Fibroblast of villous mesenchyme (primary cell): ENCODE results near the gene REC8. TPM values are rescaled to one million over a fixed set of nuclear protein-coding genes. Genes with fewer than 3 reads are reported as not detected.

ENCODE experiments used
- DNase-seq: peaks from one replicate; pipeline ENCODE4 v3.0.0-alpha.2; 2010; ENCODE audit warnings: low read depth
- H3K4me3 ChIP-seq: 2 replicates; pipeline ENCODE4 v1.5.1; 2011; ENCODE audit warnings: low read depth, mild to moderate bottlenecking, low read length
- CTCF ChIP-seq: IDR thresholded peaks from 2 replicates; pipeline ENCODE4 v1.5.1; 2012; ENCODE audit warnings: low read depth, mild to moderate bottlenecking, low read length; ENCODE audit not compliant: insufficient read depth
- total RNA-seq: library from RNA; depleted of rRNA; stranded (reverse); fragments of >200 nt; gene quantifications from 2 replicates; pipeline ENCODE4 v1.2.3, GENCODE V29; 2012

Gene REC8, protein sequence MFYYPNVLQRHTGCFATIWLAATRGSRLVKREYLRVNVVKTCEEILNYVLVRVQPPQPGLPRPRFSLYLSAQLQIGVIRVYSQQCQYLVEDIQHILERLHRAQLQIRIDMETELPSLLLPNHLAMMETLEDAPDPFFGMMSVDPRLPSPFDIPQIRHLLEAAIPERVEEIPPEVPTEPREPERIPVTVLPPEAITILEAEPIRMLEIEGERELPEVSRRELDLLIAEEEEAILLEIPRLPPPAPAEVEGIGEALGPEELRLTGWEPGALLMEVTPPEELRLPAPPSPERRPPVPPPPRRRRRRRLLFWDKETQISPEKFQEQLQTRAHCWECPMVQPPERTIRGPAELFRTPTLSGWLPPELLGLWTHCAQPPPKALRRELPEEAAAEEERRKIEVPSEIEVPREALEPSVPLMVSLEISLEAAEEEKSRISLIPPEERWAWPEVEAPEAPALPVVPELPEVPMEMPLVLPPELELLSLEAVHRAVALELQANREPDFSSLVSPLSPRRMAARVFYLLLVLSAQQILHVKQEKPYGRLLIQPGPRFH
- 4.2 and 4.7 TPM in 2 replicates for total RNA-seq

DNA sequence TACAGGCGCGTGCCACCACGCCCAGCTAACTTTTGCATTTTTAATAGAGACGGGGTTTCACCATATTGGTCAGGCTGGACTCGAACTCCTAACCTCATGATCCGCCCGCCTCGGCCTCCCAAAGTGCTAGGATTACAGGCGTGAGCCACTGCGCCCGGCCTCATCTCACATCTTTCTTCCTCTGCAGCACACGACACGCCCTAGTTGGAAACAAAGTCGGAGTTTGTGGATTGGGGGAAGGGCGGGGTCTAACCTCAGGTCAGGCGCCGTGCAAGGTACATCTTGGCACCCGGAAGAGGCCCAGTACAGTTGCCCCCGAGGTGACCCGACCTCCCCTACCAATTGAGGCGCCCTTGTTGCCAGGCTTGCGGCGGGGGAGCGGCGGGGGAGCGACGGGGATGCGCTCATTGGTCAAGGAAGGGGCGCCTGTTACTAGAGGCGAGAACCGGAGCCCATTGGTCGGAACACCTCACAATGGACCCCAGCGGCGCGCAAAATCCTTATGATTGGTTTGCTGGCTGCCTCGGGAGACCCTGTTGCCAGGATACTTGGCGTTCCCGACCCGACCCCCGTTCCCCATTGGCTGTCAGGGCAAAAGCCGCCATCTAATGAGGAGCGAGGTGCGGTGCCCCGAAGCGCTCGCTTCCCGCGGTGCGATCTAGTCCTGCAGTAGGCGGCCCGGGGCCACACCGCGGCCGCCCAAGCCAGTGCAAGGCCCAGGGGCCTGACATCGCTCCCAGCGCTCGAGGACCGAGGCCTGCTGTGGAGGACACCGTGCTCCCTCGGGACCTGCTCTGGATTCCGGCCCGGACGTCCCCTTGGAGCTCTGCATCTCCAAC is at the start of gene REC8:
Gene REC8, plus strand, starts transcription at position 659 of the 839 bp plus-strand sequence. CDS start 473 bp downstream, outside the sequence.
- peak; percentile 53 for DNase-seq
- no peak for TF ChIP-seq CTCF

DNA sequence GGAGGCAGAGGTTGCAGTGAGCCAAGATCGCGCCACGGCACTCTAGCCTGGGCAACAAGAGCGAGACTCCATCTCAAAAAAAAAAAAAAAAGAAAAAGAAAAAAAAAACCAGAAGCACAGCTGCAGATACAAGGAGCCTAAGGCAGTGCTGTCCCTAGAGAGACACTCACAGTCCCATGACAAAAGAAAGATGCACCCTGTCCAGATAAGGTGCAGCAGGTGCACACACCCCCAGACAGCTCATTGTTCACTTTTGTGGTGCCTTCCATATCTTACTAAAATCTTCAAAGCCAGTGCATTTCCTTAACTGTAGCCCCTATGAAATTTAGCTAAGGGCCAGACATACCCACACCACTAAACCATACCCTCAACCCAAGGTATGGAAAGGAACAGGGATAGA is 49.5 kb upstream of the REC8 start:
- TF ChIP-seq CTCF: no peak
- no peak for DNase-seq

More for the DNA sequence above, at the start of gene REC8:
- H3K4me3 ChIP-seq: no peak within 1 kb of the TSS

DNA sequence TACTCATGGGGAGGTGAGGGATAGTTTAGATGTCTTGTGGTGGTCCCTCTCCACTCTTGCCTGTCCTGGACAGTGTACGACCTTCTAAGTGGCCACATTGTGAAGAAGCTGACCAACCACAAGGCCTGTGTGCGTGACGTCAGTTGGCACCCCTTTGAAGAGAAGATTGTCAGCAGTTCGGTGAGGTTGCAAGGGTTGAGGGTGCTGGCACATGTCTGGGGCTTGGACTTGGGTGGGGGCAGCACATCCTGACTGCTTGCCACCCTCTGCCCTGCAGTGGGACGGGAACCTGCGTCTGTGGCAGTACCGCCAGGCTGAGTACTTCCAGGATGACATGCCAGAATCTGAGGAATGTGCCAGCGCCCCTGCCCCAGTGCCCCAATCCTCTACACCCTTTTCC is 49.0 kb upstream of the REC8 start:
- DNase-seq: no peak
- H3K4me3 ChIP-seq: no peak overlapping the region
- TF ChIP-seq CTCF: no peak

More for the DNA sequence above, 49.5 kb upstream of the REC8 start:
- H3K4me3 ChIP-seq: no peak overlapping the region

- TF ChIP-seq CTCF: no peak
- no peak overlapping the region for H3K4me3 ChIP-seq
- no peak for DNase-seq
Observed at GRCh38 chr14:24123424-24124417, 48.2 kb upstream of the REC8 start.

DNA sequence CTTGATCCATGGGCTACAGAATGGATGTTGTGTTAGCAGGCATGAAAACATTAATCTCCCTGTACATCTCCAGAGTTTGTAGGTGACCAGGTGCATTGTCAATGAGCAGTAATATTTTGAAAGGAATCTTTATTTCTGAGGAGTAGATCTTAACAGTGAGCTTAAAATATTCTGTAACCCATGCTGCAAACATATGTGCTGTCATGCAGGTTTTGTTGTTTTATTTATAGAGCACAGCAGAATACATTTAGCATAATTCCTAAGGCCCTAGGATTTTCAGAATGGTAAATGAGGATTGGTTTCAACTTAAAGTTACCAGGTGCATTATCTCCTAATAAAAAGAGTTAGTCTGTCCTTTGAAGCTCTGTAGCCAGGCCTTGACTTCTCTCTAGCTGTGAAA is 44.9 kb upstream of the REC8 start:
- no peak overlapping the region for H3K4me3 ChIP-seq
- DNase-seq: no peak
- no peak for TF ChIP-seq CTCF

- no peak for TF ChIP-seq CTCF
- no peak overlapping the region for H3K4me3 ChIP-seq
- DNase-seq: no peak
Observed at GRCh38 chr14:24127673-24128072, 44.2 kb upstream of the REC8 start.
